GM10847 (cell line): Measurements from ENCODE around the gene PHLPP2.

Source experiments
- POLR2A ChIP-seq: IDR thresholded peaks from 2 replicates; pipeline ENCODE4 v1.6.1; 2011; ENCODE audit not compliant: insufficient read length; ENCODE audit errors: extremely low read depth

The PHLPP2 gene

DNA sequence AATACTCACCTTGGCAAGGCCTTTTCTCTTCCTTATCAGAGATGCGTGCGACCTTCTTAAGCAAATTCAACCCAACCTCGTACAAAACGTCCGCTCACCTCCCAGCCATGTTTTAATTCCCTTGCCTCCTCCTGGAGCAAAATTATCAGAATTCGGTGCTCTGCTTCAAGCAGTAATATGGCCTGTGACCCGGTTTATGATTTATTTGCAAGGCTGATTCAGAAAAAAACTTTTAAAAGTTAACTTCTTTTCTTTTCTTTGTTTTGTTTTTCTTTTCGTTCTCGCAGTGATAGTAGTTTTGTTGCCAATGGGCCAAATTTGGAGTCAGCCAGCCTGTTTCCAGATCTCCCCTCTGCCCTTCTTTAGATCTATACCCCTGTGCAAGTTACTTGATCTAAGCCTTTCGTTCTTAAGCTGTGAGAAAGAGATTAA, at the start of gene PHLPP2:
Gene PHLPP2 (minus strand): TSS at position 382 of the 432 bp plus-strand sequence. CDS start 9,906 bp downstream, outside the sequence.
- no peak for TF ChIP-seq POLR2A

DNA sequence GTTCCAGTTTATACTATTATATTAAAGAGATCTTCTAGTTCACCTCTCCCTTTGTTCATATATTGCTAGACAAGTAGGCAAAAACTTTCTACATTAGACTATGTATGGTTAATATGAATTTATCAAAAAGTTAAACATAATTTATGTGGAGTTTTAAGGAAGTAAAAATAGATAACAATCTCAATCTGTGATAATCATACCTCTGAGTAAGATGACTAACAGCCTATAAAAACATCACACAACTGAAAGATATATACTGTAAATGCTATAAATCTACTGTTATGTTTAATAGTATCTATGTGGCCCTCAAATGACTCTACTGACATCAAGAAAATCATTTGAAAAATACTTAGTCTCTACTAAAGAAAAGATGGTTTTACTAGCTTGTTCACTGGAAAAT, 47.1 kb upstream of the PHLPP2 start:
- TF ChIP-seq POLR2A = no peak

DNA sequence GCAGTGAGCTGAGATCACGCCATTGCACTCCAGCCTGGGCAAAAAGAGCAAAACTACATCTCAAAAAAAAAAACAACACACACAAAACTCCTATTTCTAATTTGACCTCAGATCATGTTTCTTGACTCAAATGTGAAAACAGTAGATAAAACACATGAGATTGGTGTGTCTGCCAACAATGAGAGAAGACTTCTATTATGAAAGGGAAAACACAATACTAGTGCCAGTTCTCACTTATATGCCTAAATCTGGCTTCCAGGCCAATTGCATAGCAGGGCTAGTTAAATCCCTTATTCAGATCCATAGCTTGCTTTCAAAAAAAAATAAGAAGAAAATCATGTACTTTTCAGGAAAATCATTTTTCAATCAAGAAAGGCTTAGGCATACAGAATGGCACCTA, 44.7 kb upstream of the PHLPP2 start:
- TF ChIP-seq POLR2A = no peak

GRCh38 chr16:71767060-71767900, 42.8 kb upstream of the PHLPP2 start:
- TF ChIP-seq POLR2A = no peak

- no peak for TF ChIP-seq POLR2A
These were observed 37.7 kb upstream of the PHLPP2 start for GRCh38 chr16:71762186-71762585.

GRCh38 chr16:71761097-71761496, 36.6 kb upstream of the PHLPP2 start:
- TF ChIP-seq POLR2A = no peak

DNA sequence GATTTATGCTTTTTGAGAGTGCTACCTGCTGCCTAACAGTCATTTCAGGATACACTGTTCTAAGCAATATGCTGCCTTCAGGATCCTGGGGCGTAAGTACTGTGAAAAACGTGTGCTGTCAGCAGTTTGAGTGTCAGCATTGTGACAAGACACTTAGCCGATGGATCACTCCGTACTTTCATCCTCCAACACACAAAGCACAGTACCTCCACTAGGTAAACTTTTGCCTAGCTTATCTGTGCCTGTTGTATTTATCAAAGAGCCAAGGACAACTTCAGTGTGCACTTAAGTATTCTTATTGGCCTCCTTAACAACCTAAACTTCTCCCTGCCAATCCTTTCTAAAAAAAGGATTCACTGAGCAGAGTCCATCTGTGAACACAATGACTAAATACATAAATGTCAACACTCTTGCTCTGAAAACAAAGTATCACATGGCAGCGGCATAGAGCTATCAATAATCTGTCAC, 33.8 kb upstream of the PHLPP2 start:
- no peak for TF ChIP-seq POLR2A

GRCh38 chr16:71754652-71755051, 30.2 kb upstream of the PHLPP2 start:
- TF ChIP-seq POLR2A = no peak

DNA sequence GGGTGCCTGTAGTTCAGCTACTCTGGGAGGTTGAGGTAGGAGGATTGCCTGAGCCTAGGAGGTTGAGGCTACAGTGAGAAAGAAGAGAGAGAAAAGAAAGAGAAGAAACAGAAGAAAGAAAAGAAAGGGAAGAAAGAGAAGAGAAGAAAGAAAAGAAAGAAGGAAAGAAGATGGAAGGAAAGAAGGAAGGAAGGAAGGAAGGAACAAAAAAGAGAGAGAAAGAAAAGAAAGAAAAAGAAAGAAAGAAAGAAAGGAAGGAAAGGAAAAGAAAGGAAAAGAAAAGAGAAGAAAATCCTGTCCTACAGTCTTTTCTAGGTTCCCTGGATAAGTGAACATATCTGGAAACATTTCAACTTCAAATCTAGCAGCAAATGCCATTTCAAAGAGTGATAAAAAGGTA, 29.6 kb upstream of the PHLPP2 start:
- no peak for TF ChIP-seq POLR2A

DNA sequence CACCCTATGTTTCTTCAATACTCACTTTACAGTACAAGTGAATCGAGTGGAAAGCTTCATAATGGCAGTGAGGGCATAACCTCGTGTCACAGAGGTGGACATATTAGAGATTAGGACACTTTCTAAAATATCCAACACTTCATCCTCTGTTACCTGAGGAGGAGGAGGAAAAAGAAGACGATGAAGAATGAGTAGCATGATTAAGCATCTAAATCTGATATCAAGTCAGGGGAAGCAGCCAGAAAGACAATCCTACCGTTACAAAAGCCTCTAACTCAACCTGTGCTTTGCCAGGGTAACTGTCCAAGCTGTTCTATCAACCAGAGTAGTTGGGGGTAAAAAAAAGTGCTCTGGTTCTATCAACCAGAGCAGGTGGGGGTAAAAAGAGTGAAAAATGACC, 23.7 kb upstream of the PHLPP2 start:
- TF ChIP-seq POLR2A = no peak

DNA sequence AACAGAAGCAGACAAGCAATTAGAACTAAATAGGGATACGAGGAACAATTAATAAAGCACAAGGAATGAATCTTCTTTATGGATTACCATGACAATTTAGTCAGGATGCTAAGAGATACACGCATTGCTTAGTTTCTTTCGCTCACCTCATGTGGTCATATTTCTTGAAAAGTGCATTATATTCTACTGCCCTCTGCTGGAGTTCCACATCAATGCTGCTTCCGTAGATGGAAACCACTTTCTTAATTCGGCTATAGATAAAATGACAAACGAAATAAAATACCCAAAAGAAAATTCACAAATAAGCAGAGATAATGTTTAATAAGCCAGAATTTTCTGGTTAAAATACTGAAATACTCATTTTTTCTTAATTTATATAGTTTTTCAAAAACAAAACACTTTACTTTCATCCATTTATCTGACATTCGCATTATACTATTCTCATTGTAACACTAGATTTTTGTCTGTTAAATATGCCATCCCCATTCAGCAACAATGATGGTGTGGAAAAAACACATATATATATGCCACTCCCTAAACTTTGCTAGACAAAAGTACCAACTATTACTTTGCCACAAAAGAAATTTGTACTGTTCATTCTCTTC, 22.0 kb upstream of the PHLPP2 start:
- no peak for TF ChIP-seq POLR2A

DNA sequence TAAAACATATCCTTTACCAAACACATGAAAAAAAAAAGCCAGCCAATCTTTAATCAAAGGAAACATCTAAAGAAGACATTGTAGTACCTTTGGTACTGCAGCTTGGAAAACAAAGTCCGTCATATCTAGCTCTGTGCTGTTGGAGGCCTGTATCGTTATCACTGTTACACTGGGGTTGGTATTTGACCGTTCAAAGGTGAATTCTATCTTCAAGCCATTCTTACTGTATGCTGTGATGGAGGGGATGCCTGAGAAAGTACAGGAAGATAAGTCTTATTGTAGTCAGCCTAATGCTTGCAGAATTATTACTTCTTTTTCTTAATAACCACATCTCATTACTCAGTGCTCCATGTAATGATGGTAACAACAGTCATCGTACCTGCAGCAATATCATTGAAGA, 14.4 kb upstream of the PHLPP2 start:
- TF ChIP-seq POLR2A = no peak

DNA sequence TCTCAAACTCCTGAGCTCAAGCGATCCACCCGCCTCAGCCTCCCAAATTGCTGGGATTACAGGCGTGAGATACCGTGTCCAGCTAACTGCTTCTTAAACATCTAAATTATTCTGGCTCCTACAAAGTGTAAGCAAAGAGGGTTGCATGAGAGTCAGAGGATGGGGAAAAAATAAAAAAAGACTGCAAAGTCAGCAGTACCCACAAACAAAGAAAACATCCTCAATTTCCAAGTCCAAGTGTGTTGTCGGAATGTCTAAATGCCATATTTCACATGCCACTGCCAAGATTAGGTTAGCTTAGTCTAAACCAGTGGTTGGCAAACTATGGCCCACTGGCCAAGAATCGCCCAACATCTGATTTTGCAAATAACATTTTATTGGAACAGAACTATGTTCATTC, 13.0 kb upstream of the PHLPP2 start:
- no peak for TF ChIP-seq POLR2A

- no peak for TF ChIP-seq POLR2A
These were observed 10.0 kb upstream of the PHLPP2 start for GRCh38 chr16:71734511-71734910.

GRCh38 chr16:71732587-71732986, 8.1 kb upstream of the PHLPP2 start:
- TF ChIP-seq POLR2A = no peak

DNA sequence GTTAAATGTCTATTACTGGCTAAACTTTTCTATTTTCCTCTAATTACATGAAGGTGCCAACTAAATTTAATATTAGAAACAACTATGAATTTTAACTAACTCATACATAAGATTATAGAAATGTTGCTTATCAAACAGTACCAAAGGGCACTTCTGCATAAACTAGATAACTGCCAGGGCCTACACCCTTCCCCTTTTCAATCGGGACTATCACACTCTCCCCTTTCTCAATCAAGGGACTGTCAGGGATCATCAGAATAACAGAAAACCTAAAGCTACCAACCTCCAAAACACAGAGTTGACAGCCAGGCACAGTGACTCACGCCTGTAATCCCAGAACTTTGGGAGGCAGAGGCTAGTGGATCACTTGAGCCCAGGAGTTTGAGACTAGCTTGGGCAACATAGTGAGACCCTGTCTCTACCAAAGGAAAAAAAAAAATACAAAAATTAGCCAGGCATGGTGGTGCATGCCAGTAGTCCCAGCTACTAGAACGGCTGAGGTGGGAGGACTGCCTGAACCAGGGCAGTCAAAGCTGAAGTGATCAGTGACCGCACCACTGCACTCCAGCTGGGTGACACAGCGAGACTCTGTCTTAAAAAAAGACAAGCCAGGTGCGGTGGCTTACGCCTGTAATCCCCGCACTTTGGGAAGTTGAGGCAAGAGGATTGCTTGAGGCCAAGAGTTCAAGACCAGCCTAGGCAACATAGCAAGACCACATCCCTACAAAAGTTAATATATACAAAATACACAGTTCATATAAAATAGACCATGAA, 3.2 kb upstream of the PHLPP2 start:
- TF ChIP-seq POLR2A = no peak
